ENCODE results near the gene GPX1. TPM values are rescaled to one million over a fixed set of nuclear protein-coding genes. Genes with fewer than 3 reads are reported as not detected.

Gene GPX1
- total RNA-seq, 1 donor from 2014 or later = 172 TPM

DNA sequence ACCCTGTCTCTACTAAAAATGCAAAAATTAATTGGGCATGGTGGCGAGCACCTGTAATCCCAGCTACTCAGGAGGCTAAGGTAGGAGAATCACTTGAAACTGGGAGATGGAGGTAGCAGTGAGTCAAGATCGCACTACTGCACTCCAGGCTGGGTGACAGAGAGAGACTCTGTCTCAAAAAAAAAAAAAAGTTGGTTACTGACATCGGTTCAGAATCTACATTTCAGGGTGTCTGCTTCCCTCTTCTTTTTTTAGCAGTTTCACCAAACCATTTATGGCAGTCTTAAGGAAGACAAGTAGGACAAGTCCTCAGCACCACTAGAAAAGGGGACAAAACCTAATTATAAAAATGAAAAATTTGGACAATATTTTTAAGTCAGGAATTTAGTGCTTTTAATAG, 15.0 kb downstream of the GPX1 start:
- H3K9me3 Mint-ChIP-seq = no peaks in the 10 kb centered on the region
- H3K4me3 Mint-ChIP-seq = no peak overlapping the region
- H3K27ac Mint-ChIP-seq (ENCODE audit: unreplicated experiment) = no peak overlapping the region
- no peaks in the 10 kb centered on the region for H3K27me3 Mint-ChIP-seq (ENCODE audit: low read depth)
- H3K4me1 Mint-ChIP-seq = peaks cover 32% of the 10 kb centered on the region
- no peak for DNase-seq (ENCODE audit: low read depth, low spot score)
- TF ChIP-seq CTCF (conservative IDR thresholded peaks at IDR 0.05) = no peak
- no peaks in the 10 kb centered on the region for H3K36me3 Mint-ChIP-seq (ENCODE audit: low read depth)

- Mint-ChIP-seq H3K27ac (ENCODE audit: unreplicated experiment) (no peak overlapping the region), H3K36me3 (ENCODE audit: low read depth) (no peaks in the 10 kb centered on the region), H3K4me3 (peak overlapping the region; percentile 72), H3K27me3 (ENCODE audit: low read depth) (no peaks in the 10 kb centered on the region), H3K9me3 (no peaks in the 10 kb centered on the region), H3K4me1 (peaks cover 35% of the 10 kb centered on the region)
- no peak for TF ChIP-seq CTCF (conservative IDR thresholded peaks at IDR 0.05)
- DNase-seq (ENCODE audit: low read depth, low spot score) = no peak
These were observed 16.2 kb downstream of the GPX1 start for GRCh38 chr3:49341996-49342395.

- Mint-ChIP-seq H3K36me3 (ENCODE audit: low read depth) (no peaks in the 10 kb centered on the region), H3K9me3 (no peaks in the 10 kb centered on the region), H3K4me1 (peaks cover 35% of the 10 kb centered on the region), H3K27me3 (ENCODE audit: low read depth) (no peaks in the 10 kb centered on the region), H3K4me3 (peak within 1 kb of the TSS; percentile 97), H3K27ac (ENCODE audit: unreplicated experiment) (peak within 1 kb of the TSS; percentile 92)
- peak; percentile 66 for DNase-seq (ENCODE audit: low read depth, low spot score)
- peak; percentile 61 for TF ChIP-seq CTCF (conservative IDR thresholded peaks at IDR 0.05)
These were observed 18.0 kb downstream of the GPX1 start, which contains the start of gene USP4 for GRCh38 chr3:49339941-49340800. Gene USP4 (minus strand): TSS chr3:49340053. CDS start chr3:49340024, 29 bp downstream.

- H3K27ac Mint-ChIP-seq (ENCODE audit: unreplicated experiment) = peak overlapping the region; percentile 89
- peak overlapping the region; percentile 97 for H3K4me3 Mint-ChIP-seq
These were observed 18.6 kb downstream of the GPX1 start for GRCh38 chr3:49339581-49339940.

DNA sequence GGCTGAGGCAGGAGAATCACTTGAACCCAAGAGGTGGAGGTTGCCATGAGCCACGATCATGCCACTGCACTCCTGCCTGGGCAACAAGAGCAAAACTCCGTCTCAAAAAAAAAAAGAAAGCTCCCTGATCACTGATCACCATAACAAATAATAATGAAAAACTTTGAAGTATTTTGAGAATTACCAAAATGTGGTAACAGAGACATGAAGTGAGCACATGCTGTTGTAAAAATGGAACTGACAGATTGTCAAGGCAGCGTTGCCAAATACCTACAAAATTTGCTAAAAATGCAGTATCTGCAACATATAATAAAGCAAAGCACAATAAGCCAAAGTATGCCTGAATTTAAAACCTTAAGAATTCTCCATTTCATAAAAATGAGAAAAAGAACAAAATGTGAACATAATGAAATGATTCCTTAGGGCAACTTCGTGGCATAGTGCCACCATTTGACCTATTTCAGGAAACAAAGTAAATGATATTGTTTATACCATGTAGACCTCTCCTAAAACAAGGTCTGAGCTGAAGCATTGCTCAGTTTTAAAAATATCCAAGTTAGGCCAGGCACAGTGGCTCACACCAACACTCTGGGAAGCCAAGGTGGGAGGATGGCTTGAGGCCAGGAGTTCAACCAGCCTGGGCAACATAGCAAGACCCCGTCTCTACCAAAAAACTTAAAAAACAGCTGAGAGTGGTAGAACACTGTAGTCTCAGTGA, 24.1 kb downstream of the GPX1 start:
- H3K9me3 Mint-ChIP-seq = no peaks in the 10 kb centered on the region
- H3K27ac Mint-ChIP-seq (ENCODE audit: unreplicated experiment) = no peak overlapping the region
- TF ChIP-seq CTCF (conservative IDR thresholded peaks at IDR 0.05) = no peak
- no peak overlapping the region for H3K4me3 Mint-ChIP-seq
- H3K27me3 Mint-ChIP-seq (ENCODE audit: low read depth) = no peaks in the 10 kb centered on the region
- H3K4me1 Mint-ChIP-seq = peaks cover 12% of the 10 kb centered on the region
- no peaks in the 10 kb centered on the region for H3K36me3 Mint-ChIP-seq (ENCODE audit: low read depth)
- DNase-seq (ENCODE audit: low read depth, low spot score) = no peak

More at GRCh38 chr3:49339581-49339940, 18.6 kb downstream of the GPX1 start:
- H3K27me3 Mint-ChIP-seq (ENCODE audit: low read depth) = no peaks in the 10 kb centered on the region
- DNase-seq (ENCODE audit: low read depth, low spot score) = peak; percentile 40
- no peaks in the 10 kb centered on the region for H3K9me3 Mint-ChIP-seq
- H3K4me1 Mint-ChIP-seq = peaks cover 35% of the 10 kb centered on the region
- no peak for TF ChIP-seq CTCF (conservative IDR thresholded peaks at IDR 0.05)
- H3K36me3 Mint-ChIP-seq (ENCODE audit: low read depth) = no peaks in the 10 kb centered on the region

All from neural crest cell (in vitro differentiated cells).